Measurements from ENCODE around the gene RAB31. TPM values are rescaled to one million over a fixed set of nuclear protein-coding genes. Genes with fewer than 3 reads are reported as not detected.

RAB31 gene
- total RNA-seq, 1 donor from 2014 or later, result 36.8 TPM

DNA sequence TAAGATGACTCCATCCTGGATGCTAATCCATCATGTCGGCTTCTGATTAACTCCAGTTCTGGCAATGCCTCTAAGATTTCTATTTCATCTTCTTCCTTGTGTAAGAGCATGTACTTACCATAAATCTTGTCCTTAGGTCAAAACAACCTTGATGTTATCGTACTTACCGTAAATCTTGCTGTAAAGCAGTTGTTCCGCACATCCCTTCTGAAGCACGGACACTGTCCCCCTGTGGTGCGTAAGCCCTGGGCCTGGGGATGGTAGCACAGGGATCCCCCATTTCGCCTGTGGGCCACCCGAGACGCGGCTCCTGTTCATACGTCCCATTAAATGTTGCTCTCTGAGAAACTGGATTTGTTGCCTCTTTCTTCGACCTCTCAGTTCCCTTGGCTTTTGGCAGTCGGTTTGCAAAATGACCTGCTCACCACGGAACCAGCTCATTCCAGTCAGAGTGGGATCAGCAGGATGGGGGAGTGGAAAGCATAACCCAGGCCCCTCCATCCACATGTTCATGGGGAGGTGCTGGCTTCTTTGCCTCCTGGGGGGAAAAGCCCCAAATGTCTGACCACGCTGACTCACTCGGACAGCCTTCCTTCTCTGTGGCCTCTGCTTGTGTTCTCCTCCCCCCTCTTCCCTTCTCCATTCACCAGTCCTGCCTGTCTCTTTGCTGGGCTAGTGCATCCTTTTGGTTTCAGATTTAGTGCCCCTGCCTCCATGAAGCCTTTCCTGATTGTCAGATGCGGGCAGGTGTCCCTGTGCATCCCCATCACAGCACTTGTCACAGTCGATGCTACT is 49.9 kb downstream of the RAB31 start:
- Histone ChIP-seq H3K27me3 (no peaks in the 10 kb centered on the region), H3K36me3 (no peaks in the 10 kb centered on the region), H3K9me3 (peaks cover 0 to 5% of the 10 kb centered on the region in 2 donors), H3K27ac (no peak overlapping the region), H3K4me3 (no peak overlapping the region), H3K4me1 (no peaks in the 10 kb centered on the region)
- no peak for DNase-seq (ENCODE audit: low spot score in 2 of 2)
- intact Hi-C loops (cut with DNase I), result no loop called here
- TF ChIP-seq, protein P1, sequence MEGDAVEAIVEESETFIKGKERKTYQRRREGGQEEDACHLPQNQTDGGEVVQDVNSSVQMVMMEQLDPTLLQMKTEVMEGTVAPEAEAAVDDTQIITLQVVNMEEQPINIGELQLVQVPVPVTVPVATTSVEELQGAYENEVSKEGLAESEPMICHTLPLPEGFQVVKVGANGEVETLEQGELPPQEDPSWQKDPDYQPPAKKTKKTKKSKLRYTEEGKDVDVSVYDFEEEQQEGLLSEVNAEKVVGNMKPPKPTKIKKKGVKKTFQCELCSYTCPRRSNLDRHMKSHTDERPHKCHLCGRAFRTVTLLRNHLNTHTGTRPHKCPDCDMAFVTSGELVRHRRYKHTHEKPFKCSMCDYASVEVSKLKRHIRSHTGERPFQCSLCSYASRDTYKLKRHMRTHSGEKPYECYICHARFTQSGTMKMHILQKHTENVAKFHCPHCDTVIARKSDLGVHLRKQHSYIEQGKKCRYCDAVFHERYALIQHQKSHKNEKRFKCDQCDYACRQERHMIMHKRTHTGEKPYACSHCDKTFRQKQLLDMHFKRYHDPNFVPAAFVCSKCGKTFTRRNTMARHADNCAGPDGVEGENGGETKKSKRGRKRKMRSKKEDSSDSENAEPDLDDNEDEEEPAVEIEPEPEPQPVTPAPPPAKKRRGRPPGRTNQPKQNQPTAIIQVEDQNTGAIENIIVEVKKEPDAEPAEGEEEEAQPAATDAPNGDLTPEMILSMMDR (IDR thresholded peaks at IDR 0.05), result no peak

DNA sequence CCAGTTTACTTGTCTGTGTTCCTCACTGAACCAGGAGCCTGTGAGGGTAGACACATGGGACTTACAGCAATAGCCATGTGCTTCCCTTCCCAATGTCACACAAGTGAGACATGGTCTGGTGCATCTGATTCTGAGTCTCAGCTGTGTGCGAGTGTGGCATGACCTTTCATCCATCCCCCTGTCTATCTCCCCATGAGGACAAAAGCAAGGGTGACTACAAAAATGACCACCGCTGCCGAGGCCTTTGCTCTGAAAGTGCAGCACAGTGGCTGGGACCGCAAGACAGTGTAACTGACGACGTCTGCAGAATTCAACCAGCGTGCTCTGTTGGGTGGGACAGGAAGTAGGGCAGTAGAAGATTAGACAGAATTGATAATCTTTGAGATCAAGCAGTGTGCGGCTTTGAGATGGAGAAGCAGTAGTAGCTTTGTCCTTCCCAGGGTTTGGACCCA is 50.5 kb downstream of the RAB31 start:
- H3K27me3 ChIP-seq, result no peaks in the 10 kb centered on the region
- no peaks in the 10 kb centered on the region for H3K4me1 ChIP-seq
- TF ChIP-seq, protein P1 (IDR thresholded peaks at IDR 0.05), result no peak
- no peaks in the 10 kb centered on the region for H3K36me3 ChIP-seq
- H3K9me3 ChIP-seq, result peaks cover 0 to 6% of the 10 kb centered on the region in 2 donors
- intact Hi-C loops (cut with DNase I), result no loop called here
- DNase-seq (ENCODE audit: low spot score in 2 of 2), result no peak
- no peak overlapping the region for H3K27ac ChIP-seq
- no peak overlapping the region for H3K4me3 ChIP-seq

DNA sequence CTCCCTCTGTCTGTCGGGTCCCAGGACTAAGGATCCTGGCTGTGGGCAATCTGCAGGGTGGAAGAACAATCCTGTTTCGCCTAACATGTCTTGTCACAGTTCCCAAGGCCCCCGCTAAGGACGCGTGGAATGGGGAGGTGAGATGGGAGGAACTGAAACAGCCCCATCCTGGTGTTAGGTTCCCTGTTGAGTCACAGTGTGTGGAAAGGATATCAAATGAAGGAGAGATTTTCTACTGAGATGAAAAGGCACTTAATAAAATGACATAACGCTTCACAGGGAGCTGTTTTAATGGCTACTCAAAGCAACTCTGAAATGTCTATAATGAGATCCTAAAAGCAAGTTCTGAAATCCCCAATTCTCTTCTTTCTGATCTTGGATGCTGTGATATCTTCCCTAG is 52.5 kb downstream of the RAB31 start:
- TF ChIP-seq, protein P1 (IDR thresholded peaks at IDR 0.05), result no peak
- no peaks in the 10 kb centered on the region for H3K36me3 ChIP-seq
- intact Hi-C loops (cut with DNase I), result no loop called here
- no peaks in the 10 kb centered on the region for H3K27me3 ChIP-seq
- DNase-seq (ENCODE audit: low spot score in 2 of 2), result no peak
- no peak overlapping the region for H3K27ac ChIP-seq
- peaks cover 0 to 3% of the 10 kb centered on the region in 2 donors for H3K4me1 ChIP-seq
- peaks cover 0 to 6% of the 10 kb centered on the region in 2 donors for H3K9me3 ChIP-seq
- H3K4me3 ChIP-seq, result no peak overlapping the region

DNA sequence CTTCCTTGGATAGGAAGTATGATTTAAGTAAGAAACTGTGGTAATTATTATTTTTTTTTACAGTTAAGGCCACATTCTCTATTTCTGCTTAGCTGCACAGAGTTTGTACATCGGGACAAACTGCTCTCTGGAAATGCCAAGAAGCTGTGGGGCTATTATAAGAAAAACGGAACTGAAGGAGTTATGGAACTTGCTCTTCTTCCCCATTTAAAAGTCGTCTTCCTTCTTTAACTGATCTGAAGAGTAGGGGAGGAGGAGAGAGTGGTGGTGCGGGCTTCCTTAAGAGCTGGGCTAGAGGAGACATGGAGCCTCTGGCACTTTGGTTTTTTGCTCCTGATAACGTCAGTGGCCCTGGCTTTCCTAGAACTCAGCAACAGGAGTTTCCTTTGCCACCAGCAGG is 54.4 kb downstream of the RAB31 start:
- Histone ChIP-seq H3K27me3 (no peaks in the 10 kb centered on the region), H3K9me3 (peaks cover 0 to 6% of the 10 kb centered on the region in 2 donors), H3K36me3 (no peaks in the 10 kb centered on the region), H3K27ac (no peak overlapping the region), H3K4me1 (peaks cover 0 to 4% of the 10 kb centered on the region in 2 donors), H3K4me3 (no peak overlapping the region)
- intact Hi-C loops (cut with DNase I), result no loop called here
- TF ChIP-seq, protein P1 (IDR thresholded peaks at IDR 0.05), result no peak
- no peak for DNase-seq (ENCODE audit: low spot score in 2 of 2)

DNA sequence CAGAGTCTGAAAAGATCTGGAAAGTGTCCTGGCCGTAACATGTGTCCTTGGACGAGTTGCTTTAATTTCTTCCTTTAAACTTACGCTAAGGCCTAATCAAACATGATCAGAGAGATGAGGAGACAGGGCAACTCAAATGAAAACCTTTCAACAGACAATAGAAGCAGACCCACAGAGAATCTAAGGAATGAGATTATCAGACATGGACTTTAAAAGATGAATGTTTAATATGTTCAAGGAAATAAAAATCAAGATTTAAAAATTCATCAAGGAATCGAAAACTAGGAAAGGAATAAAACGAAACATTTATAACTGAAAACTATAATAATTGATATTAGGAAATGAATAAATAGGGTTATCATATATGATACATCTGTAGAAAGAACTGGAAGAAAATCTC is 55.1 kb downstream of the RAB31 start:
- Histone ChIP-seq H3K4me3 (no peak overlapping the region), H3K36me3 (no peaks in the 10 kb centered on the region), H3K9me3 (peaks cover 0 to 6% of the 10 kb centered on the region in 2 donors), H3K4me1 (peaks cover 0 to 4% of the 10 kb centered on the region in 2 donors), H3K27me3 (no peaks in the 10 kb centered on the region), H3K27ac (no peak overlapping the region)
- TF ChIP-seq, protein P1 (IDR thresholded peaks at IDR 0.05), result no peak
- intact Hi-C loops (cut with DNase I), result no loop called here
- DNase-seq (ENCODE audit: low spot score in 2 of 2), result no peak
